Right ventricle myocardium inferior (tissue), 1 donor: ENCODE measurements around the gene RPS17. TPM values are rescaled to one million over a fixed set of nuclear protein-coding genes. Genes with fewer than 3 reads are reported as not detected.
"Not testable (repeated sequence)": the region's sequence is repeated elsewhere in the genome, so short reads cannot be mapped to it uniquely, and the experiment has no call there.

Experiments
- ATAC-seq: fragments of 200-7000 bp; cut with Tn5 transposase; one replicate; pipeline ENCODE4 v1.9.1; 2020; ENCODE audit warnings: mild to moderate bottlenecking, moderate library complexity
- DNase-seq: peaks from one replicate; pipeline ENCODE4 v3.0.0; 2021; ENCODE audit errors: missing footprints
- intact Hi-C: fragments of 100-400 bp; cut with DNase I; formaldehyde crosslinking; loops from one replicate; pipeline ENCODE4 v1.11.0; 2022
- total RNA-seq: library from RNA; stranded (reverse); fragmentation: NEBNext Ultra II Directional; extraction: Animal tissue kit (Norgen Biotek cat#: 25700); gene quantifications from one replicate; pipeline ENCODE4 v1.2.1, GENCODE V29; 2021
- donor health status: DM: no; HTN: yes; CAD: no; lungs with severe emphysema.

Gene RPS17
- total RNA-seq, 1 donor from 2014 or later, result 867 TPM

GRCh38 chr15:82552861-82553260 lies 12.6 kb upstream of the RPS17 start:
- ATAC-seq (no peak), DNase-seq (no peak)
- intact Hi-C loops, result loop anchor here (10.0 kb wide), 1 partner anchor 592 kb away; no protein-coding TSS in a partner anchor

GRCh38 chr15:82551646-82552247 lies 11.5 kb upstream of the RPS17 start:
- DNase-seq (no peak), ATAC-seq (no peak)
- intact Hi-C loops, result loop anchor here (10.0 kb wide), 1 partner anchor 593 kb away; no protein-coding TSS in a partner anchor

- DNase-seq (no peak), ATAC-seq (no peak)
- intact Hi-C loops, result no loop called here
Measured at GRCh38 chr15:82549199-82549665, 9.0 kb upstream of the RPS17 start.

- intact Hi-C loops, result no loop called here
- DNase-seq, result no peak
- no peak for ATAC-seq
Measured at GRCh38 chr15:82548700-82549099, 8.4 kb upstream of the RPS17 start.

- DNase-seq, result no peak
- ATAC-seq, result no peak
- intact Hi-C loops, result no loop called here
Measured at GRCh38 chr15:82545478-82545877, 5.2 kb upstream of the RPS17 start.

GRCh38 chr15:82545002-82545401 lies 4.7 kb upstream of the RPS17 start:
- ATAC-seq (no peak), DNase-seq (no peak)
- intact Hi-C loops, result no loop called here

- DNase-seq (no peak), ATAC-seq (no peak)
- intact Hi-C loops, result loop anchor here (5.0 kb wide), 1 partner anchor 208 kb away; no protein-coding TSS in a partner anchor
Measured at GRCh38 chr15:82544431-82544830, 4.2 kb upstream of the RPS17 start.

GRCh38 chr15:82543160-82543559 lies 2.9 kb upstream of the RPS17 start:
- DNase-seq (no peak), ATAC-seq (no peak)
- intact Hi-C loops, result loop anchor here (5.0 kb wide), 1 partner anchor 209 kb away; no protein-coding TSS in a partner anchor

- intact Hi-C loops, result loop anchor here (5.0 kb wide), 1 partner anchor 211 kb away; no protein-coding TSS in a partner anchor
- DNase-seq (no peak), ATAC-seq (no peak)
Measured at GRCh38 chr15:82540984-82541431, 751 bp upstream of the RPS17 start.

GRCh38 chr15:82539691-82540054 lies 584 bp downstream of the RPS17 start:
- intact Hi-C loops, result loop anchor here (5.0 kb wide), 1 partner anchor 213 kb away; no protein-coding TSS in a partner anchor
- no peak for DNase-seq
- no peak for ATAC-seq

GRCh38 chr15:82538961-82539690 lies 1.1 kb downstream of the RPS17 start:
- intact Hi-C loops, result no loop called here
- no peak for DNase-seq
- ATAC-seq, result no peak

GRCh38 chr15:82537351-82537908 lies 2.8 kb downstream of the RPS17 start:
- ATAC-seq (no peak), DNase-seq (no peak)
- intact Hi-C loops, result no loop called here

GRCh38 chr15:82536409-82537350 lies 3.6 kb downstream of the RPS17 start:
- intact Hi-C loops, result no loop called here
- DNase-seq, result no peak
- ATAC-seq, result no peak

- no peak for DNase-seq
- no peak for ATAC-seq
- intact Hi-C loops, result no loop called here
Measured at GRCh38 chr15:82535566-82536408, 4.5 kb downstream of the RPS17 start.

GRCh38 chr15:82535151-82535550 lies 5.1 kb downstream of the RPS17 start:
- ATAC-seq, DNase-seq, intact Hi-C loops: not testable (repeated sequence)

GRCh38 chr15:82534457-82534861 lies 5.8 kb downstream of the RPS17 start:
- ATAC-seq, intact Hi-C loops, DNase-seq: not testable (repeated sequence)

- DNase-seq (no peak), ATAC-seq (no peak)
- intact Hi-C loops, result no loop called here
Measured at GRCh38 chr15:82533801-82534200, 6.5 kb downstream of the RPS17 start.

- no peak for ATAC-seq
- intact Hi-C loops, result no loop called here
- DNase-seq, result no peak
Measured at GRCh38 chr15:82532991-82533481, 7.2 kb downstream of the RPS17 start.
